H9 (cell line): ENCODE data around the gene SPRY4. TPM values are rescaled to one million over a fixed set of nuclear protein-coding genes. Genes with fewer than 3 reads are reported as not detected.

Experiments
- DNase-seq: peaks from one replicate; pipeline ENCODE4 v3.0.0-alpha.2; 2017
- H2AFZ ChIP-seq: one replicate; pipeline ENCODE4 v1.6.1; 2013; ENCODE audit warnings: mild to moderate bottlenecking, low read length, control low read depth, moderate library complexity
- H2AK5ac ChIP-seq: 2 replicates; pipeline ENCODE4 v1.6.1; 2013; ENCODE audit warnings: low read length, control low read depth, mixed read lengths; ENCODE audit not compliant: insufficient read length
- H2BK120ac ChIP-seq: one replicate; pipeline ENCODE4 v1.6.1; 2013; ENCODE audit warnings: low read depth, mild to moderate bottlenecking, low read length, control low read depth, inconsistent platforms; ENCODE audit not compliant: poor library complexity, severe bottlenecking
- H2BK12ac ChIP-seq: 2 replicates; pipeline ENCODE4 v1.6.1; 2013; ENCODE audit warnings: low read length, control low read depth, mixed read lengths, low read depth; ENCODE audit not compliant: insufficient read length
- H2BK15ac ChIP-seq: 2 replicates; pipeline ENCODE4 v1.6.1; 2013; ENCODE audit warnings: low read depth, low read length, control low read depth
- H2BK20ac ChIP-seq: one replicate; pipeline ENCODE4 v1.6.1; 2013; ENCODE audit warnings: low read depth, mild to moderate bottlenecking, low read length, control low read depth, inconsistent platforms; ENCODE audit not compliant: poor library complexity, severe bottlenecking
- H2BK5ac ChIP-seq: 2 replicates; pipeline ENCODE4 v1.6.1; 2013; ENCODE audit warnings: low read length, control low read depth, mixed read lengths; ENCODE audit not compliant: insufficient read length
- H3K14ac ChIP-seq: 2 replicates; pipeline ENCODE4 v1.6.1; 2013; ENCODE audit warnings: low read length, control low read depth; ENCODE audit not compliant: insufficient read depth
- H3K18ac ChIP-seq: 2 replicates; pipeline ENCODE4 v1.6.1; 2013; ENCODE audit warnings: low read depth, mild to moderate bottlenecking, mixed read lengths, low read length, control low read depth; ENCODE audit not compliant: insufficient read length
- H3K23ac ChIP-seq: 2 replicates; pipeline ENCODE4 v1.6.1; 2013; ENCODE audit warnings: low read length, control low read depth, mixed read lengths, low read depth; ENCODE audit not compliant: insufficient read length
- H3K23me2 ChIP-seq: 2 replicates; pipeline ENCODE4 v1.6.1; 2013; ENCODE audit warnings: low read depth, mild to moderate bottlenecking, mixed read lengths, low read length, control low read depth; ENCODE audit not compliant: insufficient read length, poor library complexity, severe bottlenecking
- H3K27ac ChIP-seq: 2 replicates; pipeline ENCODE4 v1.5.1; 2013; ENCODE audit warnings: low read length, control low read depth, mixed read lengths, low read depth; ENCODE audit not compliant: insufficient read length
- H3K27me3 ChIP-seq: 2 replicates; pipeline ENCODE4 v1.6.1; 2013; ENCODE audit warnings: low read length, control low read depth, inconsistent platforms; ENCODE audit not compliant: insufficient read depth
- H3K4ac ChIP-seq: 2 replicates; pipeline ENCODE4 v1.6.1; 2013; ENCODE audit warnings: low read depth, mild to moderate bottlenecking, control low read depth, inconsistent platforms, low read length, moderate library complexity
- H3K4me1 ChIP-seq: 2 replicates; pipeline ENCODE4 v1.6.1; 2013; ENCODE audit warnings: low read length, control low read depth, inconsistent platforms; ENCODE audit not compliant: insufficient read depth
- H3K4me2 ChIP-seq: 2 replicates; pipeline ENCODE4 v1.6.1; 2013; ENCODE audit warnings: low read length, control low read depth, mixed read lengths; ENCODE audit not compliant: insufficient read length, insufficient read depth
- H3K56ac ChIP-seq: 2 replicates; pipeline ENCODE4 v1.6.1; 2013; ENCODE audit warnings: low read depth, mild to moderate bottlenecking, mixed read lengths, low read length, control low read depth; ENCODE audit not compliant: insufficient read length
- H3K79me1 ChIP-seq: 2 replicates; pipeline ENCODE4 v1.6.1; 2013; ENCODE audit warnings: low read depth, mild to moderate bottlenecking, moderate library complexity, low read length, control low read depth, inconsistent platforms; ENCODE audit not compliant: insufficient read depth, poor library complexity, severe bottlenecking
- H3K79me2 ChIP-seq: 2 replicates; pipeline ENCODE4 v1.6.1; 2013; ENCODE audit warnings: low read length, control low read depth, inconsistent platforms; ENCODE audit not compliant: insufficient read depth
- H3K9ac ChIP-seq: 2 replicates; pipeline ENCODE4 v1.6.1; 2013; ENCODE audit warnings: low read length, control low read depth, mixed read lengths; ENCODE audit not compliant: insufficient read length; ENCODE audit errors: extremely low read depth
- H3K9me3 ChIP-seq: one replicate; pipeline ENCODE4 v1.6.1; 2013; ENCODE audit warnings: low read depth, low read length, inconsistent platforms; ENCODE audit not compliant: control insufficient read depth
- H3T11ph ChIP-seq: one replicate; pipeline ENCODE4 v1.6.1; 2013; ENCODE audit warnings: mild to moderate bottlenecking, low read length, control low read depth, inconsistent platforms
- H4K20me1 ChIP-seq: one replicate; pipeline ENCODE4 v1.6.1; 2013; ENCODE audit not compliant: control insufficient read depth, insufficient read length, insufficient read depth
- H4K5ac ChIP-seq: 2 replicates; pipeline ENCODE4 v1.6.1; 2013; ENCODE audit warnings: low read depth, mild to moderate bottlenecking, mixed read lengths, low read length, control low read depth; ENCODE audit not compliant: insufficient read length
- H4K8ac ChIP-seq: replicated peaks from 2 replicates; pipeline ENCODE4 v1.6.1; 2013; ENCODE audit warnings: low read length, control low read depth, mixed read lengths, low read depth; ENCODE audit not compliant: insufficient read length
- H4K91ac ChIP-seq: 2 replicates; pipeline ENCODE4 v1.6.1; 2013; ENCODE audit warnings: low read depth, mild to moderate bottlenecking, moderate library complexity, mixed read lengths, low read length, control low read depth; ENCODE audit not compliant: insufficient read length
- H3K27ac Mint-ChIP-seq, 3 experiments: 2 replicates in 2 of 3; 3 replicates in 1 of 3; pipeline ENCODE4 v1.8.0; 2020 to 2021; ENCODE audit warnings: mixed read lengths in 3 of 3, mild to moderate bottlenecking in 1 of 3, moderate library complexity in 1 of 3
- H3K27me3 Mint-ChIP-seq: 2 replicates; pipeline ENCODE4 v1.8.0; 2021; ENCODE audit warnings: low read depth, mild to moderate bottlenecking, moderate library complexity, mixed read lengths
- H3K36me3 Mint-ChIP-seq, 3 experiments: 2 replicates in 2 of 3; 3 replicates in 1 of 3; pipeline ENCODE4 v1.8.0; 2020 to 2021; ENCODE audit warnings: low read depth in 3 of 3, mixed read lengths in 3 of 3; ENCODE audit not compliant: insufficient read depth in 1 of 3
- H3K4me1 Mint-ChIP-seq, 2 experiments: 2 replicates each; pipeline ENCODE4 v1.8.0; 2020; ENCODE audit warnings: mixed read lengths in 2 of 2
- H3K4me3 Mint-ChIP-seq, 2 experiments: 2 replicates in 1 of 2; 3 replicates in 1 of 2; pipeline ENCODE4 v1.8.0; 2020 to 2021; ENCODE audit warnings: mild to moderate bottlenecking in 2 of 2, mixed read lengths in 2 of 2, moderate library complexity in 1 of 2
- H3K9me3 Mint-ChIP-seq, 2 experiments: 2 replicates in 1 of 2; 3 replicates in 1 of 2; pipeline ENCODE4 v1.8.0; 2020; ENCODE audit warnings: mild to moderate bottlenecking in 2 of 2, mixed read lengths in 2 of 2, moderate library complexity in 1 of 2
- WGBS: extraction: QIAGEN DNeasy Blood & Tissue Kit; methylation state at CpG from one replicate; pipeline ENCODE4 v1.1.7; 2013; ENCODE audit warnings: missing lambda C conversion rate, low lambda C conversion rate, mixed read lengths; ENCODE audit not compliant: insufficient read length; ENCODE audit errors: extremely low coverage; 5-methylcytosine and 5-hydroxymethylcytosine counted together
- total RNA-seq: library from RNA; stranded (reverse); gene quantifications from 2 replicates; pipeline ENCODE4 v1.2.1, GENCODE V29; 2021
- TF ChIP-seq, protein P1 (sequence below): fragments of 200-600 bp; sonication (generic); conservative IDR thresholded peaks from 3 replicates; pipeline ENCODE4 v1.8.0; 2021; ENCODE audit warnings: antibody characterized with exemption, mild to moderate bottlenecking

The SPRY4 gene
- total RNA-seq, 1 experiment from 2014 or later: 92.4 TPM

- Histone ChIP-seq H2BK5ac (no peak overlapping the region), H3K14ac (no peak overlapping the region), H3K4ac (no peak overlapping the region), H2BK15ac (no peak overlapping the region), H3T11ph (no peak overlapping the region), H4K8ac (no peak overlapping the region), H2BK12ac (no peak overlapping the region), H2AK5ac (no peak overlapping the region), H4K91ac (no peak overlapping the region), H3K4me2 (peak overlapping the region; percentile 94), H3K27me3 (no peaks in the 10 kb centered on the region), H3K79me2 (peaks cover 74% of the 10 kb centered on the region), H3K56ac (no peak overlapping the region), H3K79me1 (no peaks in the 10 kb centered on the region), H2BK20ac (no peak overlapping the region), H3K27ac (no peak overlapping the region), H3K18ac (no peak overlapping the region), H3K9ac (peak overlapping the region; percentile 89), H4K5ac (no peak overlapping the region), H3K9me3 (no peaks in the 10 kb centered on the region), H3K4me1 (peaks cover 5% of the 10 kb centered on the region; the same call in 1 of the 2 replicates), H2BK120ac (no peak overlapping the region), H4K20me1 (peaks cover 10% of the 10 kb centered on the region), H3K23me2 (peaks cover 38% of the 10 kb centered on the region), H2AFZ (no peak overlapping the region), H3K23ac (no peak overlapping the region)
- Mint-ChIP-seq H3K36me3 (peaks cover 0 to 63% (median 55%) of the 10 kb centered on the region in 3 experiments; a peak in 5 of 7 replicates), H3K9me3 (peaks cover 0 to 2% of the 10 kb centered on the region in 2 experiments; a peak in 1 of 5 replicates), H3K4me3 (peak overlapping the region; percentile 96 to 99), H3K4me1 (peaks cover 62 to 75% of the 10 kb centered on the region in 2 experiments), H3K27ac (peak overlapping the region in 1 of 3 experiments; percentile 87; a peak in 1 of 7 replicates), H3K27me3 (peaks cover 6% of the 10 kb centered on the region)
- no CpG with 5 or more reads among the region's 5 CpGs for WGBS
- TF ChIP-seq, protein P1, sequence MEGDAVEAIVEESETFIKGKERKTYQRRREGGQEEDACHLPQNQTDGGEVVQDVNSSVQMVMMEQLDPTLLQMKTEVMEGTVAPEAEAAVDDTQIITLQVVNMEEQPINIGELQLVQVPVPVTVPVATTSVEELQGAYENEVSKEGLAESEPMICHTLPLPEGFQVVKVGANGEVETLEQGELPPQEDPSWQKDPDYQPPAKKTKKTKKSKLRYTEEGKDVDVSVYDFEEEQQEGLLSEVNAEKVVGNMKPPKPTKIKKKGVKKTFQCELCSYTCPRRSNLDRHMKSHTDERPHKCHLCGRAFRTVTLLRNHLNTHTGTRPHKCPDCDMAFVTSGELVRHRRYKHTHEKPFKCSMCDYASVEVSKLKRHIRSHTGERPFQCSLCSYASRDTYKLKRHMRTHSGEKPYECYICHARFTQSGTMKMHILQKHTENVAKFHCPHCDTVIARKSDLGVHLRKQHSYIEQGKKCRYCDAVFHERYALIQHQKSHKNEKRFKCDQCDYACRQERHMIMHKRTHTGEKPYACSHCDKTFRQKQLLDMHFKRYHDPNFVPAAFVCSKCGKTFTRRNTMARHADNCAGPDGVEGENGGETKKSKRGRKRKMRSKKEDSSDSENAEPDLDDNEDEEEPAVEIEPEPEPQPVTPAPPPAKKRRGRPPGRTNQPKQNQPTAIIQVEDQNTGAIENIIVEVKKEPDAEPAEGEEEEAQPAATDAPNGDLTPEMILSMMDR: no peak
- DNase-seq: no peak
Measured at GRCh38 chr5:142322403-142322746, 2.4 kb downstream of the SPRY4 start.
